PC-3 (cell line): ENCODE data around the gene GCAT.

ENCODE experiments used
- CTCF ChIP-seq: fragments of 300-600 bp; sonication (generic); conservative IDR thresholded peaks from 2 replicates; pipeline ENCODE4 v1.5.1; 2017; ENCODE audit warnings: antibody characterized with exemption, low read depth, mild to moderate bottlenecking, low read length
- EZH2 ChIP-seq: fragments of 300-600 bp; sonication (generic); IDR thresholded peaks from one replicate; pipeline ENCODE4 v1.6.1; 2017; ENCODE audit warnings: antibody characterized with exemption, mild to moderate bottlenecking, low read length; ENCODE audit not compliant: unreplicated experiment
- EZH2phosphoT487 ChIP-seq: fragments of 300-600 bp; sonication (generic); IDR thresholded peaks from 2 replicates; pipeline ENCODE4 v1.6.1; 2018; ENCODE audit warnings: mild to moderate bottlenecking, antibody characterized with exemption, low read length, borderline replicate concordance

- TF ChIP-seq CTCF (no peak), EZH2phosphoT487 (no peak), EZH2 (no peak)
Measured at GRCh38 chr22:37854946-37855345, 47.2 kb downstream of the GCAT start.
